ENCODE results near the gene PRMT9.
A peak's percentile ranks its signal among the peaks of the same experiment; 100 is the strongest.

The PRMT9 gene

GRCh38 chr4:147589586-147589985, 94.4 kb downstream of the PRMT9 start:
- H3K4me1 Mint-ChIP-seq, result peaks cover 38% of the 10 kb centered on the region
- no peak overlapping the region for H3K4me3 Mint-ChIP-seq

More at GRCh38 chr4:147589586-147589985, 94.4 kb downstream of the PRMT9 start:
- DNase-seq, result peak; percentile 9
- Mint-ChIP-seq H3K27me3 (ENCODE audit: low read depth, poor library complexity) (peaks cover 3% of the 10 kb centered on the region), H3K9me3 (peaks cover 18% of the 10 kb centered on the region), H3K36me3 (ENCODE audit: low read depth) (peaks cover 11% of the 10 kb centered on the region), H3K27ac (no peak overlapping the region)
- no peak for TF ChIP-seq CTCF (IDR thresholded peaks at IDR 0.05)
